HepG2 (cell line): ENCODE results near the gene NCBP3. TPM values are rescaled to one million over a fixed set of nuclear protein-coding genes. Genes with fewer than 3 reads are reported as not detected.

Experiments
- BORCS8-MEF2B ChIP-seq: sonication (generic); formaldehyde crosslinking; IDR thresholded peaks from 2 replicates; pipeline ENCODE4 v1.8.0; 2022; ENCODE audit warnings: mild to moderate bottlenecking, missing genetic modification reagents
- DNMT3B ChIP-seq: conservative IDR thresholded peaks from 2 replicates; pipeline ENCODE4 v1.6.1; 2016; ENCODE audit warnings: missing biosample characterization, control low read depth
- ETV6 ChIP-seq: sonication (generic); formaldehyde crosslinking; conservative IDR thresholded peaks from 2 replicates; pipeline ENCODE4 v1.4.0; 2020; ENCODE audit warnings: missing genetic modification reagents
- KAT8 ChIP-seq: IDR thresholded peaks from 2 replicates; pipeline ENCODE4 v1.6.1; 2016; ENCODE audit warnings: missing genetic modification reagents, missing compliant biosample characterization
- KDM4B ChIP-seq: sonication (generic); formaldehyde crosslinking; IDR thresholded peaks from 2 replicates; pipeline ENCODE4 v1.4.0; 2020; ENCODE audit warnings: missing genetic modification reagents
- MTA3 ChIP-seq: sonication (generic); formaldehyde crosslinking; IDR thresholded peaks from 2 replicates; pipeline ENCODE4 v1.4.0; 2020; ENCODE audit warnings: missing genetic modification reagents
- MZF1 ChIP-seq: sonication (generic); formaldehyde crosslinking; IDR thresholded peaks from 2 replicates; pipeline ENCODE4 v1.8.1; 2023; ENCODE audit warnings: mild to moderate bottlenecking, missing genetic modification reagents, borderline replicate concordance
- NAIF1 ChIP-seq: sonication (generic); formaldehyde crosslinking; IDR thresholded peaks from 2 replicates; pipeline ENCODE4 v1.5.0; 2020; ENCODE audit warnings: mild to moderate bottlenecking, missing genetic modification reagents, borderline replicate concordance
- NCOA5 ChIP-seq: sonication (generic); formaldehyde crosslinking; IDR thresholded peaks from 2 replicates; pipeline ENCODE4 v1.4.0; 2020; ENCODE audit warnings: missing genetic modification reagents
- PCBP1 ChIP-seq: fragments of 200-400 bp; formaldehyde crosslinking; IDR thresholded peaks from 2 replicates; pipeline ENCODE4 v1.6.1; 2017; ENCODE audit warnings: mild to moderate bottlenecking, low read depth, low read length, borderline replicate concordance
- RFX5 ChIP-seq: IDR thresholded peaks from 2 replicates; pipeline ENCODE4 v1.6.1; 2011; ENCODE audit warnings: low read depth, low read length, improper control_type of control experiment
- SCMH1 ChIP-seq: sonication (generic); formaldehyde crosslinking; IDR thresholded peaks from 2 replicates; pipeline ENCODE4 v1.9.0; 2021; ENCODE audit warnings: missing genetic modification reagents, mild to moderate bottlenecking, borderline replicate concordance
- SOX5 ChIP-seq: IDR thresholded peaks from 2 replicates; pipeline ENCODE4 v1.6.1; 2016; ENCODE audit warnings: borderline replicate concordance
- TBL1XR1 ChIP-seq: fragments of 150-350 bp; IDR thresholded peaks from 2 replicates; pipeline ENCODE4 v1.6.1; 2014; ENCODE audit warnings: borderline replicate concordance, low read length; ENCODE audit not compliant: partially characterized antibody
- ZBTB42 ChIP-seq: sonication (generic); formaldehyde crosslinking; IDR thresholded peaks from 2 replicates; pipeline ENCODE4 v1.5.0; 2020; ENCODE audit warnings: mild to moderate bottlenecking, missing genetic modification reagents
- ZFAT ChIP-seq: sonication (generic); formaldehyde crosslinking; conservative IDR thresholded peaks from 2 replicates; pipeline ENCODE4 v1.8.1; 2023; ENCODE audit warnings: missing genetic modification reagents, inconsistent platforms
- ZNF143 ChIP-seq: sonication (generic); formaldehyde crosslinking; IDR thresholded peaks from 2 replicates; pipeline ENCODE4 v1.4.0; 2020; ENCODE audit warnings: missing genetic modification reagents
- ZNF235 ChIP-seq: sonication (generic); formaldehyde crosslinking; IDR thresholded peaks from 2 replicates; pipeline ENCODE4 v1.8.1; 2023; ENCODE audit warnings: mild to moderate bottlenecking, missing genetic modification reagents, borderline replicate concordance
- ZNF263 ChIP-seq: sonication (generic); formaldehyde crosslinking; IDR thresholded peaks from 2 replicates; pipeline ENCODE4 v1.4.0; 2020; ENCODE audit warnings: missing genetic modification reagents
- ZNF3 ChIP-seq: IDR thresholded peaks from 2 replicates; pipeline ENCODE4 v1.7.0; 2017; ENCODE audit warnings: inconsistent platforms
- ZNF34 ChIP-seq: sonication (generic); formaldehyde crosslinking; IDR thresholded peaks from 2 replicates; pipeline ENCODE4 v1.4.0; 2020; ENCODE audit warnings: mild to moderate bottlenecking, missing genetic modification reagents, borderline replicate concordance
- ZNF382 ChIP-seq: sonication (generic); formaldehyde crosslinking; IDR thresholded peaks from 2 replicates; pipeline ENCODE4 v1.5.0; 2020; ENCODE audit warnings: missing genetic modification reagents, mild to moderate bottlenecking, borderline replicate concordance
- ZNF761 ChIP-seq: sonication (generic); formaldehyde crosslinking; conservative IDR thresholded peaks from 2 replicates; pipeline ENCODE4 v1.4.0; 2020; ENCODE audit warnings: mild to moderate bottlenecking, missing genetic modification reagents
- ZNF766 ChIP-seq: sonication (generic); formaldehyde crosslinking; IDR thresholded peaks from 2 replicates; pipeline ENCODE4 v1.5.0; 2020; ENCODE audit warnings: missing genetic modification reagents, borderline replicate concordance
- polyA plus RNA-seq, 8 experiments: library from polyadenylated mRNA; depleted of rRNA in 3 of 8; stranded (reverse) in 7 of 8; unstranded in 1 of 8; fragments of >200 nt; fragmentation: Illumina TruSeq in 4 of 8; extraction: Trizol in 4 of 8; gene quantifications; 2 replicates each; pipeline versions ENCODE4 v1.2.1 to v1.2.3, GENCODE V29; 2011 to 2016; ENCODE audit warnings: low read depth in 4 of 8, missing spikeins in 1 of 8, mixed read lengths in 1 of 8; ENCODE audit not compliant: insufficient read depth in 1 of 8
- total RNA-seq, 5 experiments: library from RNA; depleted of rRNA; stranded (reverse); fragments of >200 nt; fragmentation: Illumina TruSeq; extraction: Trizol; gene quantifications; 2 replicates each; pipeline ENCODE4 v1.2.3, GENCODE V29; 2016; ENCODE audit warnings: low read depth in 1 of 5
- TF ChIP-seq, protein P1 (sequence below): sonication (generic); formaldehyde crosslinking; IDR thresholded peaks from 2 replicates; pipeline ENCODE4 v1.5.0; 2020; ENCODE audit warnings: missing genetic modification reagents, mild to moderate bottlenecking, borderline replicate concordance
- TF ChIP-seq, protein P2 (sequence below): sonication (generic); formaldehyde crosslinking; IDR thresholded peaks from 2 replicates; pipeline ENCODE4 v1.8.0; 2023; ENCODE audit warnings: mild to moderate bottlenecking, missing genetic modification reagents
- TF ChIP-seq, protein P3 (sequence below): sonication (generic); IDR thresholded peaks from 2 replicates; pipeline ENCODE4 v1.6.1; 2016; ENCODE audit warnings: low read depth, borderline replicate concordance

NCBP3 gene
- total and polyA plus RNA-seq, 2 of the 13 experiments (the other 11 are each of a cell fraction or from before 2014, with no cell fraction given) = 19.5 to 24.8 TPM

DNA sequence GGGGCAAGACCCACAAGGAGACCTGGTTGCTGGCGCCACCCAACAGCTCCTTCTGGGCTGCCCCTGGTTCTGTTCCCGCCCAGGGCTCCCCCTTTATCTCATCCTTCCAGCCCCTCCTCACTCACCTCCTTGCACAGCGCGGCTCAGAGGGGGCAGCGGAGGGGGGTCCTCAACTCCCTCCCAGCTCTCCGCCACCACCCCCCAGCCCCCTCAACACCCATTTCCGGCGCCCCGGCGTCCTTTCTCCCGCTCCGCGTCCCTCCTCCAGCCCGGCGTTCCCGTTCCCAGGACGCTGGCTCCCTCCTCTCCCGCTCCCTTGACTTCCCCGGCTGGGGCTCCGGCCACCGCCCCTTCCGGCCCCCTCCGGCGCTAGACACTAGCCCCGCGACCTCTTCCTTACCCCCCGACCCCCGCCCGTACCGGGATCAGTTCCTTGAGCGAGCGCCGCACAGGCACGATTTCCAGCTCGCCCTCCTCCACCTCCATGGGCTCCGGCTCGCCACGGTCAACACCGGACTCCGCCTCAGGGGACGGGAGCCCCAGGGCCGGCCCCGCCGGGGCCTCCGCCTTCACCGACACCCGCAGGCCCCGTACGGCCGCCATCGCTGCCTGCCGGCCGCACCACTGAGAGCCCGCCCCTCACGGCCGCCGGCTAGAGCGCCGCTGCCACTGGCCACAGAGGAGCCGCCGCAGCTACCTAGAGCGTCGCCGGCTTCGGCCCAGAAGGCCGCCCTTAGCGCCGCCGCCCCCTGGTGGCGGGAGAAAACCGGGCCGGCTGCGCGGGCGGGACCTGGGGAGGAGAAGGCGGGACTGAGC, at the start of gene NCBP3 (continued):
- TF ChIP-seq ZNF761 (CRISPR knock-in tag) = peak; percentile 66; the same call in 1 of the 2 replicates
- TF ChIP-seq ZNF143 (CRISPR knock-in tag) = peak; percentile 38; the same call in 1 of the 2 replicates
- peak; percentile 87; the same call in 1 of the 2 replicates for TF ChIP-seq NAIF1
- TF ChIP-seq RFX5 = 0 out of 2 replicates have a peak, but pooled peaks have one; percentile 31
- peak; percentile 82 for TF ChIP-seq DNMT3B
- no peak for TF ChIP-seq NCOA5 (CRISPR knock-in tag)
- peak; percentile 68; the same call in 1 of the 2 replicates for TF ChIP-seq ZNF766 (CRISPR knock-in tag)
- peak; percentile 50 for TF ChIP-seq TBL1XR1
- no peak for TF ChIP-seq MZF1 (CRISPR knock-in tag)
- TF ChIP-seq SCMH1 (CRISPR knock-in tag) = no peak
- peak; percentile 87 for TF ChIP-seq BORCS8-MEF2B
- no peak for TF ChIP-seq ZNF382 (CRISPR knock-in tag)
- TF ChIP-seq, protein P1, sequence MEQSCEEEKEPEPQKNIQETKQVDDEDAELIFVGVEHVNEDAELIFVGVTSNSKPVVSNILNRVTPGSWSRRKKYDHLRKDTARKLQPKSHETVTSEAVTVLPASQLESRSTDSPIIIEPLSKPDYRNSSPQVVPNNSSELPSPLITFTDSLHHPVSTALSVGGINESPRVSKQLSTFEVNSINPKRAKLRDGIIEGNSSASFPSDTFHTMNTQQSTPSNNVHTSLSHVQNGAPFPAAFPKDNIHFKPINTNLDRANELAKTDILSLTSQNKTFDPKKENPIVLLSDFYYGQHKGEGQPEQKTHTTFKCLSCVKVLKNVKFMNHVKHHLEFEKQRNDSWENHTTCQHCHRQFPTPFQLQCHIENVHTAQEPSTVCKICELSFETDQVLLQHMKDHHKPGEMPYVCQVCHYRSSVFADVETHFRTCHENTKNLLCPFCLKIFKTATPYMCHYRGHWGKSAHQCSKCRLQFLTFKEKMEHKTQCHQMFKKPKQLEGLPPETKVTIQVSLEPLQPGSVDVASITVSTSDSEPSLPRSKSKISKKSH (CRISPR knock-in tag) = peak; percentile 42; the same call in 1 of the 2 replicates
- TF ChIP-seq KAT8 (CRISPR knock-in tag) = peak; percentile 94
- TF ChIP-seq ZNF3 (CRISPR knock-in tag) = no peak
- TF ChIP-seq, protein P2, sequence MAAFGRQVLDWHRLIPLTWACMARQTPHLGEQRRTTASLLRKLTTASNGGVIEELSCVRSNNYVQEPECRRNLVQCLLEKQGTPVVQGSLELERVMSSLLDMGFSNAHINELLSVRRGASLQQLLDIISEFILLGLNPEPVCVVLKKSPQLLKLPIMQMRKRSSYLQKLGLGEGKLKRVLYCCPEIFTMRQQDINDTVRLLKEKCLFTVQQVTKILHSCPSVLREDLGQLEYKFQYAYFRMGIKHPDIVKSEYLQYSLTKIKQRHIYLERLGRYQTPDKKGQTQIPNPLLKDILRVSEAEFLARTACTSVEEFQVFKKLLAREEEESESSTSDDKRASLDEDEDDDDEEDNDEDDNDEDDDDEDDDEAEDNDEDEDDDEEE (CRISPR knock-in tag) = peak; percentile 75
- no peak for TF ChIP-seq ZNF235 (CRISPR knock-in tag)
- peak; percentile 68; the same call in 1 of the 2 replicates for TF ChIP-seq ETV6 (CRISPR knock-in tag)
- TF ChIP-seq ZNF263 (CRISPR knock-in tag) = no peak
- no peak for TF ChIP-seq ZFAT (CRISPR knock-in tag)
- TF ChIP-seq KDM4B = no peak
- TF ChIP-seq MTA3 (CRISPR knock-in tag) = no peak
- peak; percentile 98 for TF ChIP-seq ZNF34
- TF ChIP-seq, protein P3, sequence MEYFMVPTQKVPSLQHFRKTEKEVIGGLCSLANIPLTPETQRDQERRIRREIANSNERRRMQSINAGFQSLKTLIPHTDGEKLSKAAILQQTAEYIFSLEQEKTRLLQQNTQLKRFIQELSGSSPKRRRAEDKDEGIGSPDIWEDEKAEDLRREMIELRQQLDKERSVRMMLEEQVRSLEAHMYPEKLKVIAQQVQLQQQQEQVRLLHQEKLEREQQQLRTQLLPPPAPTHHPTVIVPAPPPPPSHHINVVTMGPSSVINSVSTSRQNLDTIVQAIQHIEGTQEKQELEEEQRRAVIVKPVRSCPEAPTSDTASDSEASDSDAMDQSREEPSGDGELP = peak; percentile 46; the same call in 1 of the 2 replicates
- peak; percentile 30; the same call in 1 of the 2 replicates for TF ChIP-seq SOX5 (CRISPR knock-in tag)
- no peak for TF ChIP-seq PCBP1
- no peak for TF ChIP-seq ZBTB42 (CRISPR knock-in tag)
